ENCODE data around the gene SLC29A3. TPM values are rescaled to one million over a fixed set of nuclear protein-coding genes. Genes with fewer than 3 reads are reported as not detected.
A peak's percentile ranks its signal among the peaks of the same experiment; 100 is the strongest.

Gene SLC29A3
- total RNA-seq, 1 donor from 2014 or later: 5.3 TPM

DNA sequence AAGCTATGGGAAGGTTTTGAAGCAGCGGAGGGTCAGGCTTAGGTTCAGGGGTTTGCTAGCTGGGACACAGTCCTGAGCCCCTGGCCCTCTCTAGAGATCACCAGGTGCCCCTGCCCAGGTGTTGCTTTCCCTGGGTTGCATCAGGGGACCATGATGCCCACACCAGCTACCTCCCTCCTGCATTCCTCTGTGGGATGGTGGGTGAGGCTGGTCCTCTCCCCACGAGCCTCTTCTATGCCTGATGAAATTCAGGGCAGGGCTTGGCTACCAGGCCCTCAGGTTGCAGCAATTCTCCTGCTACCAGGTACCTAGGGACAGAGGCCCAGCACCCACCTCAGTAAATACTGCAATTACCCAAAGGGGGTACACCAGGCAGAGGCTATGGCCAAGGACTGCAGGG, 10.8 kb upstream of the SLC29A3 start:
- TF ChIP-seq, protein P1, sequence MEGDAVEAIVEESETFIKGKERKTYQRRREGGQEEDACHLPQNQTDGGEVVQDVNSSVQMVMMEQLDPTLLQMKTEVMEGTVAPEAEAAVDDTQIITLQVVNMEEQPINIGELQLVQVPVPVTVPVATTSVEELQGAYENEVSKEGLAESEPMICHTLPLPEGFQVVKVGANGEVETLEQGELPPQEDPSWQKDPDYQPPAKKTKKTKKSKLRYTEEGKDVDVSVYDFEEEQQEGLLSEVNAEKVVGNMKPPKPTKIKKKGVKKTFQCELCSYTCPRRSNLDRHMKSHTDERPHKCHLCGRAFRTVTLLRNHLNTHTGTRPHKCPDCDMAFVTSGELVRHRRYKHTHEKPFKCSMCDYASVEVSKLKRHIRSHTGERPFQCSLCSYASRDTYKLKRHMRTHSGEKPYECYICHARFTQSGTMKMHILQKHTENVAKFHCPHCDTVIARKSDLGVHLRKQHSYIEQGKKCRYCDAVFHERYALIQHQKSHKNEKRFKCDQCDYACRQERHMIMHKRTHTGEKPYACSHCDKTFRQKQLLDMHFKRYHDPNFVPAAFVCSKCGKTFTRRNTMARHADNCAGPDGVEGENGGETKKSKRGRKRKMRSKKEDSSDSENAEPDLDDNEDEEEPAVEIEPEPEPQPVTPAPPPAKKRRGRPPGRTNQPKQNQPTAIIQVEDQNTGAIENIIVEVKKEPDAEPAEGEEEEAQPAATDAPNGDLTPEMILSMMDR (conservative IDR thresholded peaks at IDR 0.05): no peak
- Mint-ChIP-seq H3K4me3 (no peak overlapping the region), H3K27me3 (ENCODE audit: low read depth) (peaks cover 13% of the 10 kb centered on the region), H3K36me3 (ENCODE audit: low read depth) (no peaks in the 10 kb centered on the region), H3K4me1 (peaks cover 2% of the 10 kb centered on the region), H3K9me3 (no peaks in the 10 kb centered on the region), H3K27ac (ENCODE audit: unreplicated experiment) (no peak overlapping the region)
- no peak for DNase-seq (ENCODE audit: low read depth, low spot score)

DNA sequence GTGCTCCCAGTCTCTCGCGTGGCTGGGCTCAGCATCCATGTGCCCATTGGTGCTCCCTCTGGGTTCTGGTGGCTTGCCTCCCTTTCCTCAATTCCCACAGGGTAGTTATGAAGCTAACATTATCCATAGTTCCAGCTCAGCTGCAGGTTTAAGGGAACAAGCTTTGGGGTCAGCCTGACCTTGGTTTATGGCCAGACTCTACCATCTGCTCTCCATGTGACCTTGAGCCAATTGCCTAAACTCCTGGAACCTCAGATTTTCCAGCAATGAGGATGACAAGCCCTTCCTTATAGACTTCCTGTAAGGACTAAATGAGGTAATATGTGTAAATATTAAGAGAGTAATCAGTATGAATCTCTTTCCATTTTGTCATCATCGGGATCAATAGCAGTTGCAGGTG, 10.1 kb upstream of the SLC29A3 start:
- Mint-ChIP-seq H3K9me3 (no peaks in the 10 kb centered on the region), H3K36me3 (ENCODE audit: low read depth) (no peaks in the 10 kb centered on the region), H3K27me3 (ENCODE audit: low read depth) (peaks cover 18% of the 10 kb centered on the region), H3K27ac (ENCODE audit: unreplicated experiment) (no peak overlapping the region), H3K4me3 (no peak overlapping the region), H3K4me1 (no peaks in the 10 kb centered on the region)
- no peak for DNase-seq (ENCODE audit: low read depth, low spot score)
- TF ChIP-seq, protein P1 (conservative IDR thresholded peaks at IDR 0.05): no peak

DNA sequence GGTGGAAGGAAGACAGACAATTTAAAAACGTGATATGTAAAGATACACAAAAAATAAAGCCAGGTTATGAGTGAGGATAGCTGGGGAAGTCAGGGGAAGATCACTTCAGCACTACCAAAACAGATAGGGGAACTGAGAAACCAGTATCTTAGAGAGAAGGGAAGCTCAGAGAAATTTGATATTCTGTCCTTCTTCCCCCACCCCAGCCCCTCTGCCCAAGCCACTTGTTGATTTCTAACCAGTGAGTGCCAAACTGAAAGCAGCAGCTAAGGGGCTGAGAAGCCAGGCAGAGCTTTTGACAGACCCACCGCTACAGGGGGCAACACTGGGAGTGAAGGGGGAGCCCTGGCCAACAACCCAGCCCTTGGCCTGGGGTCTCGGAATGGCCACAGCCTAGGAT, 9.1 kb upstream of the SLC29A3 start:
- Mint-ChIP-seq H3K9me3 (no peaks in the 10 kb centered on the region), H3K27ac (ENCODE audit: unreplicated experiment) (no peak overlapping the region), H3K4me1 (peaks cover 6% of the 10 kb centered on the region), H3K27me3 (ENCODE audit: low read depth) (peaks cover 18% of the 10 kb centered on the region), H3K36me3 (ENCODE audit: low read depth) (no peaks in the 10 kb centered on the region), H3K4me3 (no peak overlapping the region)
- DNase-seq (ENCODE audit: low read depth, low spot score): no peak
- TF ChIP-seq, protein P1 (conservative IDR thresholded peaks at IDR 0.05): no peak

DNA sequence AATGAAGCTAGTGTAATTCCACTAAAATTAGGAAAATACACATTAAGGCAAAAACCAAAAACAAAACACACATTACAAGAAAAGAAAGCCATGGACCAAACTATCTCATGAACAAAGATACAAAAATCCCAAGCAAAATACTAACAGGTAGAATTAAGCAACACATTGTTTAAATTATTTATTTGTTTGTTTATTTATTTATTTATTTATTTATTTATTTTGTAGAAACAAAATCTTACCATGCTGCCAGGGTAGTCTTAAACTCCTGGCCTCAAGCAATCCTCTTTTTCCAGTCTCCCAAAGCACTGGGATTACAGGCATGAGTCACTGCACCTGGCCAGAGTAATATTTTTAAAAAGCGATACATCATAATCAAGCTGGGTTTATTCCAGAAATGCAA, 6.8 kb upstream of the SLC29A3 start:
- DNase-seq (ENCODE audit: low read depth, low spot score): no peak
- Mint-ChIP-seq H3K27ac (ENCODE audit: unreplicated experiment) (no peak overlapping the region), H3K4me3 (no peak overlapping the region), H3K9me3 (no peaks in the 10 kb centered on the region), H3K27me3 (ENCODE audit: low read depth) (peaks cover 21% of the 10 kb centered on the region), H3K36me3 (ENCODE audit: low read depth) (no peaks in the 10 kb centered on the region), H3K4me1 (peaks cover 12% of the 10 kb centered on the region)
- TF ChIP-seq, protein P1 (conservative IDR thresholded peaks at IDR 0.05): no peak

DNA sequence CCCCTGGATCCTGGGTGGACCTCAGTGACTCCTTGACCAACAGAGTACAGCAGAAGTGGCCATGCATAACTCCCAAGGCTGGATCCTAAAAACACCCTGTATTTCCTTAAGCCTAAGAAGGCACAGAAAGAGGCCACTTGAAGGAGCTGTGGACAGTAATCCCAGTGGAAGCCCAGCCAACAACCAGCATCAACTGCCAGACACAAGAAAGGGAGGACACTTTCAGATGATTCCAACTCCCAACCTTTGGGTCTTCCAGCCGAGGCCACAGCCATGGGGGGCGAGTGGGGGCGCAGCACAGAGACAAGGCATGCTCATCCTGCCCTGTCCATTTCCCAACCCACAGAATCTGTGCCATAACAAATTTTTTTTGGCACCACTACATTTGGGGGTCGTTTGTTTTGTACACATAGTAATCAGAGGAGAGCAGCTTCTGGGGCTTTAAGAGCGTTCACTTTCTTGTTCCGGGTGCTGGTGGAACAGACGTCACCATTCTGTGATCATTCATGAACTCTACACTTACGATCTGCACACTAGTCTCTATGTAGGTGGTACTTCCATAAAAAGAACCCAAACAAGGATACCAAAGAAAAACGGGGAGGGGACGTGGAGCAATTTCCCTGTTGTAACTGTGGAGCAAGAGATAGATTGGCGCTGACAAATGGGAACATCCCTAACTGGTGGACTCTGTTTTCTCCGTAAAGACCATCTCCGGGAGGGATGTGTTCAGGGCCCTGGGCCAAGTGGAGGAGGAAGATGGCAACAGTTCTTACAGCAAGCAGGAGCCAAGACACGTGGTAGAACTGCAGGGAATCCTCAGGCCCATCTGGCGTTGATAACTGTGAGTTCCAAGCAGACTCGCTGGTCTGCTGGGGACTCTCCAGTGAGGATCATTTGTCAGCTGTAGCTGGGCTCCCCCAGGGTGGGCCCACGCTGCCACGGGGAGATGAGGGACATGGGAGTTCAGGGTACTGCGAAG, 6.0 kb upstream of the SLC29A3 start:
- TF ChIP-seq, protein P1 (conservative IDR thresholded peaks at IDR 0.05): no peak
- no peaks in the 10 kb centered on the region for H3K36me3 Mint-ChIP-seq (ENCODE audit: low read depth)
- peaks cover 21% of the 10 kb centered on the region for H3K27me3 Mint-ChIP-seq (ENCODE audit: low read depth)
- no peaks in the 10 kb centered on the region for H3K9me3 Mint-ChIP-seq
- H3K27ac Mint-ChIP-seq (ENCODE audit: unreplicated experiment): peak overlapping the region; percentile 53
- no peak overlapping the region for H3K4me3 Mint-ChIP-seq
- no peak for DNase-seq (ENCODE audit: low read depth, low spot score)
- H3K4me1 Mint-ChIP-seq: peaks cover 18% of the 10 kb centered on the region

All from neural crest cell (in vitro differentiated cells).